CD4-positive, alpha-beta memory T cell (primary cell): ENCODE data around the gene LIPF. TPM values are rescaled to one million over a fixed set of nuclear protein-coding genes. Genes with fewer than 3 reads are reported as not detected.

ENCODE experiments used
- CTCF ChIA-PET: fragments of 350-600 bp; sonication (Branson Sonifier 250); formaldehyde crosslinking; loops from one replicate; lab custom pipeline; 2021; ENCODE audit warnings: inconsistent platforms; ENCODE audit not compliant: partially characterized antibody; lab: Charles Lee
- POLR2A ChIA-PET: fragments of 350-600 bp; sonication (Branson Sonifier 250); formaldehyde crosslinking; loops from one replicate; lab custom pipeline; 2021; ENCODE audit not compliant: partially characterized antibody; lab: Charles Lee
- DNase-seq, 5 donors: peaks; one replicate each; pipeline versions ENCODE4 v3.0.0 to v3.0.0-alpha.2; 2020 to 2022; ENCODE audit warnings: mixed read lengths in 1 of 5
- H3K27ac ChIP-seq: one replicate; pipeline ENCODE4 v1.7.0; 2013; ENCODE audit warnings: low read depth, low read length
- H3K27me3 ChIP-seq: 2 replicates; pipeline ENCODE4 v1.7.0; 2013; ENCODE audit warnings: mild to moderate bottlenecking, low read length, moderate library complexity; ENCODE audit not compliant: insufficient read depth
- H3K36me3 ChIP-seq: 2 replicates; pipeline ENCODE4 v1.7.0; 2013; ENCODE audit warnings: mild to moderate bottlenecking, low read length, moderate library complexity; ENCODE audit not compliant: insufficient read depth
- H3K4me1 ChIP-seq: 2 replicates; pipeline ENCODE4 v1.7.0; 2013; ENCODE audit warnings: mild to moderate bottlenecking, low read length, moderate library complexity; ENCODE audit not compliant: insufficient read depth
- H3K4me3 ChIP-seq, 2 donors: one replicate each; pipeline ENCODE4 v1.7.0; 2013; ENCODE audit warnings: low read length in 2 of 2, mild to moderate bottlenecking in 1 of 2
- H3K9me3 ChIP-seq, 2 donors: one replicate each; pipeline ENCODE4 v1.7.0; 2013; ENCODE audit warnings: low read length in 2 of 2, control low read depth in 1 of 2; ENCODE audit not compliant: control insufficient read depth in 1 of 2
- H3K27ac Mint-ChIP-seq, 7 donors: one replicate each; pipeline ENCODE4 v1.8.0; 2020 to 2021; ENCODE audit warnings: mixed read lengths in 7 of 7, mild to moderate bottlenecking in 6 of 7, inconsistent platforms in 3 of 7, moderate library complexity in 3 of 7
- H3K27me3 Mint-ChIP-seq, 2 donors: one replicate each; pipeline ENCODE4 v1.8.0; 2020 to 2021; ENCODE audit warnings: mixed read lengths in 2 of 2
- H3K36me3 Mint-ChIP-seq, 2 donors: one replicate each; pipeline ENCODE4 v1.8.0; 2020 to 2021; ENCODE audit warnings: mixed read lengths in 2 of 2, inconsistent platforms in 1 of 2, mild to moderate bottlenecking in 1 of 2
- H3K4me1 Mint-ChIP-seq, 4 donors: one replicate each; pipeline ENCODE4 v1.8.0; 2020 to 2021; ENCODE audit warnings: mixed read lengths in 4 of 4, mild to moderate bottlenecking in 1 of 4
- H3K4me3 Mint-ChIP-seq, 8 donors: one replicate each; pipeline ENCODE4 v1.8.0; 2020 to 2021; ENCODE audit warnings: mixed read lengths in 8 of 8, mild to moderate bottlenecking in 7 of 8, moderate library complexity in 6 of 8, inconsistent platforms in 3 of 8
- H3K9me3 Mint-ChIP-seq, 8 donors: one replicate each; pipeline ENCODE4 v1.8.0; 2020 to 2021; ENCODE audit warnings: mixed read lengths in 8 of 8, mild to moderate bottlenecking in 5 of 8, inconsistent platforms in 3 of 8, moderate library complexity in 1 of 8
- intact Hi-C: fragments of 100-400 bp; cut with micrococcal nuclease; formaldehyde crosslinking; loops from one replicate; pipeline ENCODE4 v1.15.1; 2023
- polyA plus RNA-seq, 2 donors: library from polyadenylated mRNA; unstranded; fragments of 300-500 nt; fragmentation: Illumina TruSeq; gene quantifications; one replicate each; pipeline ENCODE4 v1.2.3, GENCODE V29; 2021
- total RNA-seq, 2 experiments: library from RNA; stranded (reverse); gene quantifications; one replicate each; pipeline ENCODE4 v1.2.3, GENCODE V29; 2021

LIPF gene, protein sequence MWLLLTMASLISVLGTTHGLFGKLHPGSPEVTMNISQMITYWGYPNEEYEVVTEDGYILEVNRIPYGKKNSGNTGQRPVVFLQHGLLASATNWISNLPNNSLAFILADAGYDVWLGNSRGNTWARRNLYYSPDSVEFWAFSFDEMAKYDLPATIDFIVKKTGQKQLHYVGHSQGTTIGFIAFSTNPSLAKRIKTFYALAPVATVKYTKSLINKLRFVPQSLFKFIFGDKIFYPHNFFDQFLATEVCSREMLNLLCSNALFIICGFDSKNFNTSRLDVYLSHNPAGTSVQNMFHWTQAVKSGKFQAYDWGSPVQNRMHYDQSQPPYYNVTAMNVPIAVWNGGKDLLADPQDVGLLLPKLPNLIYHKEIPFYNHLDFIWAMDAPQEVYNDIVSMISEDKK
- total RNA-seq (not detected), polyA plus RNA-seq (not detected)

DNA sequence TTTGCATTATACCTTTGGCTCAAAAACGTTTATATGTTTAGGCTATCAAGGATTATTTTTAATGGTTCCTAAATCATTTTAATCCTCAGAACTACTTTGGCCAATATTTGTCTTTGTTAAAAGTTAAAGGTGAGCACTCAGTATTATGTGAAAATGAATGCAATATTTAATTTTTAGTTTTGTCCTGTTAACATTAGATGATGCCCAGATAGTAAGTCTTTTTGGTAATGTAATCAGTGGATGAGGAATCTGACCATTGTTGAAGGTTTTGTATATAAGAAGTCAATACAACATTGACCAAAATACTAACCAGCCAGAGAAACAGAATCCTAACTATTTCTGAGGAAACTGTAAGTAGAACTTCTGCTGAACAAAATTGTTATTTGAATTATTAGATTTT is at the start of gene LIPF:
TSS of gene LIPF (plus strand) at position 301 of the 400 bp plus-strand sequence. CDS start 2,856 bp downstream, outside the sequence.
- Mint-ChIP-seq H3K36me3 (no peaks in the 10 kb centered on the region), H3K9me3 (peaks cover 0 to 4% (median 0%) of the 10 kb centered on the region in 8 donors), H3K27me3 (peaks cover 0 to 1% of the 10 kb centered on the region in 2 donors), H3K4me3 (no peak within 1 kb of the TSS), H3K27ac (no peak within 1 kb of the TSS), H3K4me1 (no peaks in the 10 kb centered on the region)
- Histone ChIP-seq H3K4me1 (no peaks in the 10 kb centered on the region), H3K9me3 (no peaks in the 10 kb centered on the region), H3K36me3 (no peaks in the 10 kb centered on the region), H3K27me3 (no peaks in the 10 kb centered on the region), H3K4me3 (no peak within 1 kb of the TSS), H3K27ac (no peak within 1 kb of the TSS)
- POLR2A ChIA-PET = no interaction called here
- no peak for DNase-seq
- CTCF ChIA-PET = no interaction called here
- intact Hi-C loops = no loop called here

DNA sequence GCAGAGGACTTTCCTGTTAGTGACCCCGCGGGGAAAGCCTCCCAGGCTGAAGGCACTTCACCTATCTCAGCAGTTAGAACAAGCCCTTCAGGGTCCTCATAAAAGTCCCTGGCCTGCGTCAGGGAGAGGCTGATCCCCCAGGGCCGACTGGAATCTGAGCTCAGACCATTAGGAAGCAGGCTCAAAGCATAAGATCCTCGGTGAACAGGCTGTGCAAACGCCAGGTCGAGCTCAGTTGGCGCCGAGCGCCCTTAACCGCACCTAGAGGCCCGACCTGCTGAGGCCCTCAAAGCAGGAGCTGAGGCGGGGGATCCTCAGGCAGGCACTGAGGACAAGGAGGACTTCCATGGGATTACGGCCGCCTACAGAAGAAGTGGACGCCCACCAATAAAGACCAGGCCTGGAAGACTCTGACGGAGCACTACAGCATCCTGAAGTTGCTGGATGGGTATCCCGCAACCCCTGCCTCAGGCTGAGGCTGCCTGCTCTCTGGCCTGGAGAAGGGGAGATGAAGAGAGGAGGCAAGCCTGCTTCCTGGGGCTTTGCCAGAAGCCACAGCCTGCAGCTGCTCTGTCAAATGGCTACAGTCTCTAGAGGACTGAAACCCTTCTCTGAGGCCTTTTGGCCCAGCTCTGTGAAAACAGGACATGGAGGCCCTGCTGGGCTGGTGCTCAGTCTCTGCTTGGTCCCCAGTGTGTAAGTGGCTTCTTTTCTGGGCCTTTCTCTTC is 47.8 kb upstream of the LIPF start:
- Mint-ChIP-seq H3K4me1 (no peaks in the 10 kb centered on the region), H3K27ac (no peak overlapping the region), H3K36me3 (no peaks in the 10 kb centered on the region), H3K27me3 (no peaks in the 10 kb centered on the region), H3K9me3 (peaks cover 0 to 6% (median 0%) of the 10 kb centered on the region in 8 donors), H3K4me3 (no peak overlapping the region)
- Histone ChIP-seq H3K36me3 (no peaks in the 10 kb centered on the region), H3K4me3 (no peak overlapping the region), H3K27ac (no peak overlapping the region), H3K4me1 (no peaks in the 10 kb centered on the region), H3K27me3 (no peaks in the 10 kb centered on the region), H3K9me3 (no peaks in the 10 kb centered on the region)
- intact Hi-C loops = no loop called here
- CTCF ChIA-PET = interaction anchor here (1.2 kb wide), 1 partner anchor 8 kb away, joined by 4 read pairs; no protein-coding TSS in a partner anchor
- DNase-seq = no peak
- POLR2A ChIA-PET = no interaction called here

DNA sequence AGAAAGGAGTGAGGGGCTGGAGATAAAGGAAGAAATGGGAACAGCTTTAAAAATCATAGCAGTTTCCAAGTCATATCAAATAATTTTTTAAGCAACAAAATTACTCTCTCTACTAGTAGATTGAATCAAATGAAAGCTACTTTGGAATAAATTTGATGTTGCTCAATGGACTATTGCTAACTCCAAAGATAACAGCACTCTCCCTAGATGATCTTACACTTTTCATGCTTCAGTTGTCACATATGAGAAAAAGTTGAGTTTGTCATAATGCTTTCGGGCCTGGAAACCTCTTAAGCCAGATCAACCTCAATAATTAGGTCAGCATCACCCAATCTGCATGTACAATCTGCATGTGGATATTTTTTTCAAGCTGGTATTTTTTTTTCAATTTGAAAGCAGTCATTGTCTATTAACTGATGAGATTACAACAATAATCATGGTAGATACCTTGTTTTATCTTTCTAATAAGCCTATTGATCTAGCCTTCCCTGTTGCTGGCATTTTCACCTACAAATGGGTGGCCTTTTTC is 46.4 kb upstream of the LIPF start:
- no peak overlapping the region for H3K4me3 ChIP-seq
- no peaks in the 10 kb centered on the region for H3K36me3 ChIP-seq
- H3K4me1 ChIP-seq = no peaks in the 10 kb centered on the region
- Mint-ChIP-seq H3K27me3 (no peaks in the 10 kb centered on the region), H3K36me3 (no peaks in the 10 kb centered on the region), H3K4me3 (no peak overlapping the region), H3K9me3 (peaks cover 0 to 6% (median 0%) of the 10 kb centered on the region in 8 donors), H3K27ac (no peak overlapping the region), H3K4me1 (no peaks in the 10 kb centered on the region)
- POLR2A ChIA-PET = no interaction called here
- no peak overlapping the region for H3K27ac ChIP-seq
- DNase-seq = no peak
- CTCF ChIA-PET = interaction anchor here (1.2 kb wide), 1 partner anchor 9 kb away, joined by 4 read pairs; no protein-coding TSS in a partner anchor
- intact Hi-C loops = no loop called here
- no peaks in the 10 kb centered on the region for H3K9me3 ChIP-seq
- no peaks in the 10 kb centered on the region for H3K27me3 ChIP-seq

DNA sequence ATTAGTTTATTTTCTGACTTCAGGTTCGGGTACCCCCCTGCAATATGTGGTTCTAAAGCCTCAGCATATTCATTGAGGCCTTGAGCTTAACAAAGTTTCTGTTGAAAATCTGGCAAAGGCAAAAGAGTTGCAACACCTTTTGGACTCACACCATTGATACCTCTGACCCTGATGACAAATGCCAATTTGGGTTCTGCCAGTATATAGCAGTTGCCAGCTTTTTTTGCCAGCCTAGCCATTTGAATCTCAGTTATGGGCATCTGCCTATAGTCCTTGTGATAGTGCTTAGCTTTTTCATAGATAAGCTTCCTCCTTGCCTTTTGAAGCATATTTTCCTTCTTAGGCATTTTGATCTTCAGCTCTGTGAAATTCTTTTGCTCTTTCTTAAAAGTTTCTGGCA is 45.7 kb upstream of the LIPF start:
- Mint-ChIP-seq H3K4me3 (no peak overlapping the region), H3K9me3 (peaks cover 0 to 6% (median 0%) of the 10 kb centered on the region in 8 donors), H3K27ac (no peak overlapping the region), H3K27me3 (no peaks in the 10 kb centered on the region), H3K4me1 (no peaks in the 10 kb centered on the region), H3K36me3 (no peaks in the 10 kb centered on the region)
- no peak overlapping the region for H3K27ac ChIP-seq
- ChIA-PET POLR2A (no interaction called here), CTCF (no interaction called here)
- no peaks in the 10 kb centered on the region for H3K9me3 ChIP-seq
- H3K4me3 ChIP-seq = no peak overlapping the region
- H3K4me1 ChIP-seq = no peaks in the 10 kb centered on the region
- DNase-seq = no peak
- no peaks in the 10 kb centered on the region for H3K27me3 ChIP-seq
- intact Hi-C loops = no loop called here
- H3K36me3 ChIP-seq = no peaks in the 10 kb centered on the region

GRCh38 chr10:88620441-88620840 is 43.8 kb upstream of the LIPF start:
- no peaks in the 10 kb centered on the region for H3K9me3 ChIP-seq
- Mint-ChIP-seq H3K36me3 (no peaks in the 10 kb centered on the region), H3K27me3 (no peaks in the 10 kb centered on the region), H3K4me3 (no peak overlapping the region), H3K27ac (no peak overlapping the region), H3K9me3 (peaks cover 0 to 6% (median 0%) of the 10 kb centered on the region in 8 donors), H3K4me1 (no peaks in the 10 kb centered on the region)
- no peaks in the 10 kb centered on the region for H3K27me3 ChIP-seq
- intact Hi-C loops = no loop called here
- H3K36me3 ChIP-seq = no peaks in the 10 kb centered on the region
- H3K4me1 ChIP-seq = no peaks in the 10 kb centered on the region
- H3K27ac ChIP-seq = no peak overlapping the region
- no peak for DNase-seq
- CTCF ChIA-PET = no interaction called here
- H3K4me3 ChIP-seq = no peak overlapping the region
- POLR2A ChIA-PET = no interaction called here

- CTCF ChIA-PET = no interaction called here
- POLR2A ChIA-PET = no interaction called here
- H3K27me3 Mint-ChIP-seq = no peaks in the 10 kb centered on the region
- H3K27ac Mint-ChIP-seq = no peak overlapping the region
- no peak for DNase-seq
- intact Hi-C loops = no loop called here
- no peaks in the 10 kb centered on the region for H3K4me1 ChIP-seq
- no peaks in the 10 kb centered on the region for H3K4me1 Mint-ChIP-seq
- H3K27me3 ChIP-seq = no peaks in the 10 kb centered on the region
- no peaks in the 10 kb centered on the region for H3K36me3 Mint-ChIP-seq
- H3K27ac ChIP-seq = no peak overlapping the region
- H3K9me3 ChIP-seq = no peaks in the 10 kb centered on the region
- no peak overlapping the region for H3K4me3 ChIP-seq
- peaks cover 0 to 10% (median 4%) of the 10 kb centered on the region in 8 donors for H3K9me3 Mint-ChIP-seq
- H3K4me3 Mint-ChIP-seq = no peak overlapping the region
- no peaks in the 10 kb centered on the region for H3K36me3 ChIP-seq
Measured at GRCh38 chr10:88623835-88624234, 40.4 kb upstream of the LIPF start.

DNA sequence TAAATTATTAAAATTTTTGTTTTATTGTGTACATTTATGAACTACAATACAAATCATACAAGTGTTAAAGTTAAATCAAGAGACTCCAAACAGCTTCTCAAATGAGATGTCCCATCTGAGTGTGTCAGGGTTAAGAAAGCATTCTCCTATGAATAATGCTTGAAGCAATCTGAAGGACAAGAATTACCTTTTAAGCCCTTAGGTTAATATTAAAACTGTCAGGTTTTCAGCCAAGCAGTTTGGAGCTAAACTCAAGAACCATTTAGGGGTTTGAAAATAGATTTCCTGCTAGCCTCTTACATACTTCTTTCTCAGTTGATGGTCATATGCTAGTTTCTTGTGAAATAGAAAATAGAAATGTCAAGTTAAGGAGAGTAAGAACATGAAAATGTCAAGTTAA is 39.4 kb upstream of the LIPF start:
- H3K27ac ChIP-seq = no peak overlapping the region
- DNase-seq = no peak
- no peaks in the 10 kb centered on the region for H3K9me3 ChIP-seq
- no peaks in the 10 kb centered on the region for H3K27me3 ChIP-seq
- H3K27ac Mint-ChIP-seq = no peak overlapping the region
- H3K4me1 ChIP-seq = no peaks in the 10 kb centered on the region
- H3K9me3 Mint-ChIP-seq = peaks cover 0 to 10% (median 4%) of the 10 kb centered on the region in 8 donors
- CTCF ChIA-PET = interaction anchor here (0.6 kb wide), 1 partner anchor 422 kb away, joined by 3 read pairs; no protein-coding TSS in a partner anchor
- POLR2A ChIA-PET = no interaction called here
- no peak overlapping the region for H3K4me3 ChIP-seq
- intact Hi-C loops = no loop called here
- H3K36me3 ChIP-seq = no peaks in the 10 kb centered on the region
- H3K27me3 Mint-ChIP-seq = no peaks in the 10 kb centered on the region
- H3K36me3 Mint-ChIP-seq = no peaks in the 10 kb centered on the region
- H3K4me3 Mint-ChIP-seq = no peak overlapping the region
- no peaks in the 10 kb centered on the region for H3K4me1 Mint-ChIP-seq
